Suprapubic skin (tissue), 3 donors: ENCODE measurements around the gene RIMBP2.
"Not testable (repeated sequence)": the region's sequence is repeated elsewhere in the genome, so short reads cannot be mapped to it uniquely, and the experiment has no call there.

Experiments
- POLR2A ChIP-seq, 2 donors: fragments of 450-650 bp; IDR thresholded peaks; one replicate each; pipeline ENCODE4 v1.6.1; 2017; ENCODE audit warnings: antibody characterized with exemption in 2 of 2, mild to moderate bottlenecking in 2 of 2, moderate library complexity in 2 of 2
- TF ChIP-seq, protein P1 (sequence below), 2 donors: fragments of 200-600 bp in 1 of 2; fragments of 450-650 bp in 1 of 2; sonication (generic) in 1 of 2; IDR thresholded peaks; one replicate each; pipeline ENCODE4 v1.5.1; 2016 to 2019; ENCODE audit warnings: antibody characterized with exemption in 2 of 2, mild to moderate bottlenecking in 1 of 2, moderate library complexity in 1 of 2

- TF ChIP-seq, protein P1, sequence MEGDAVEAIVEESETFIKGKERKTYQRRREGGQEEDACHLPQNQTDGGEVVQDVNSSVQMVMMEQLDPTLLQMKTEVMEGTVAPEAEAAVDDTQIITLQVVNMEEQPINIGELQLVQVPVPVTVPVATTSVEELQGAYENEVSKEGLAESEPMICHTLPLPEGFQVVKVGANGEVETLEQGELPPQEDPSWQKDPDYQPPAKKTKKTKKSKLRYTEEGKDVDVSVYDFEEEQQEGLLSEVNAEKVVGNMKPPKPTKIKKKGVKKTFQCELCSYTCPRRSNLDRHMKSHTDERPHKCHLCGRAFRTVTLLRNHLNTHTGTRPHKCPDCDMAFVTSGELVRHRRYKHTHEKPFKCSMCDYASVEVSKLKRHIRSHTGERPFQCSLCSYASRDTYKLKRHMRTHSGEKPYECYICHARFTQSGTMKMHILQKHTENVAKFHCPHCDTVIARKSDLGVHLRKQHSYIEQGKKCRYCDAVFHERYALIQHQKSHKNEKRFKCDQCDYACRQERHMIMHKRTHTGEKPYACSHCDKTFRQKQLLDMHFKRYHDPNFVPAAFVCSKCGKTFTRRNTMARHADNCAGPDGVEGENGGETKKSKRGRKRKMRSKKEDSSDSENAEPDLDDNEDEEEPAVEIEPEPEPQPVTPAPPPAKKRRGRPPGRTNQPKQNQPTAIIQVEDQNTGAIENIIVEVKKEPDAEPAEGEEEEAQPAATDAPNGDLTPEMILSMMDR (IDR thresholded peaks at IDR 0.05), result not testable (repeated sequence)
- TF ChIP-seq POLR2A (IDR thresholded peaks at IDR 0.05), result not testable (repeated sequence)
Observed at GRCh38 chr12:130688999-130689398, 27.1 kb downstream of the RIMBP2 start.
